ENCODE data around the gene GLE1.
A peak's percentile ranks its signal among the peaks of the same experiment; 100 is the strongest.

GLE1 gene

GRCh38 chr9:128588581-128589233 is 84.2 kb downstream of the GLE1 start:
- DNase-seq: peak in 5 of 56 donors; percentile 3 to 16 (median 7)

All from nucleus accumbens (tissue), 56 donors.